Measurements from ENCODE around the gene VWF. TPM values are rescaled to one million over a fixed set of nuclear protein-coding genes. Genes with fewer than 3 reads are reported as not detected.

VWF gene
- total RNA-seq, 1 donor from 2014 or later: 0.05 TPM

DNA sequence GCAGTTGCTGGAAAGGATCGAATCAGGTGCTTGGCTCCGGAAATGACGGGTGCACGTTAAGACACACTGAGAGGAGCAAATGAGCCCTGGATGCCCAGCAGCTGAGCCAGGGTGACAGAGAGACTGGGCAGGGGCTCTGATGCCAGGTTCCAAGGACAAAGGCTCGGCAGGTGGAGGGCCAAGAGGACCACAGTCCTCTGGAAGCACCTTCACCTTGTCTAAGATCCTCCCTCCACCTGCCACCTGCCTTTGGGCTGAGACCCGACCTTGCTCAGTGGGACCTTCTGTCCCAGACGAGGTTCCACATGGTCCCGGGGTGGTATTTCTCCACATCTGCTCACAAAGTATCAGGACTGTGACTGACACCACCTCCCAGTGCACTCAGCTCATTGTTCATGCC, 180.4 kb downstream of the VWF start:
- Mint-ChIP-seq H3K4me3 (ENCODE audit: unreplicated experiment) (no peak overlapping the region), H3K27ac (ENCODE audit: unreplicated experiment) (no peak overlapping the region), H3K9me3 (ENCODE audit: low read depth) (peaks cover 11% of the 10 kb centered on the region), H3K4me1 (ENCODE audit: low read depth) (peaks cover 9% of the 10 kb centered on the region), H3K27me3 (ENCODE audit: low read depth) (peaks cover 24% of the 10 kb centered on the region), H3K36me3 (ENCODE audit: low read depth) (no peaks in the 10 kb centered on the region)
- TF ChIP-seq, protein P1, sequence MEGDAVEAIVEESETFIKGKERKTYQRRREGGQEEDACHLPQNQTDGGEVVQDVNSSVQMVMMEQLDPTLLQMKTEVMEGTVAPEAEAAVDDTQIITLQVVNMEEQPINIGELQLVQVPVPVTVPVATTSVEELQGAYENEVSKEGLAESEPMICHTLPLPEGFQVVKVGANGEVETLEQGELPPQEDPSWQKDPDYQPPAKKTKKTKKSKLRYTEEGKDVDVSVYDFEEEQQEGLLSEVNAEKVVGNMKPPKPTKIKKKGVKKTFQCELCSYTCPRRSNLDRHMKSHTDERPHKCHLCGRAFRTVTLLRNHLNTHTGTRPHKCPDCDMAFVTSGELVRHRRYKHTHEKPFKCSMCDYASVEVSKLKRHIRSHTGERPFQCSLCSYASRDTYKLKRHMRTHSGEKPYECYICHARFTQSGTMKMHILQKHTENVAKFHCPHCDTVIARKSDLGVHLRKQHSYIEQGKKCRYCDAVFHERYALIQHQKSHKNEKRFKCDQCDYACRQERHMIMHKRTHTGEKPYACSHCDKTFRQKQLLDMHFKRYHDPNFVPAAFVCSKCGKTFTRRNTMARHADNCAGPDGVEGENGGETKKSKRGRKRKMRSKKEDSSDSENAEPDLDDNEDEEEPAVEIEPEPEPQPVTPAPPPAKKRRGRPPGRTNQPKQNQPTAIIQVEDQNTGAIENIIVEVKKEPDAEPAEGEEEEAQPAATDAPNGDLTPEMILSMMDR (IDR thresholded peaks at IDR 0.05): no peak
- no peak for DNase-seq (ENCODE audit: low spot score)

- peaks cover 2% of the 10 kb centered on the region for H3K36me3 Mint-ChIP-seq (ENCODE audit: low read depth)
- H3K27ac Mint-ChIP-seq (ENCODE audit: unreplicated experiment): no peak overlapping the region
- H3K9me3 Mint-ChIP-seq (ENCODE audit: low read depth): peaks cover 11% of the 10 kb centered on the region
- TF ChIP-seq, protein P1 (IDR thresholded peaks at IDR 0.05): no peak
- DNase-seq (ENCODE audit: low spot score): no peak
- H3K4me3 Mint-ChIP-seq (ENCODE audit: unreplicated experiment): no peak overlapping the region
- H3K27me3 Mint-ChIP-seq (ENCODE audit: low read depth): peaks cover 28% of the 10 kb centered on the region
- H3K4me1 Mint-ChIP-seq (ENCODE audit: low read depth): peaks cover 9% of the 10 kb centered on the region
Observed at GRCh38 chr12:5941907-5942306, 182.6 kb downstream of the VWF start.

GRCh38 chr12:5927732-5928516, 196.5 kb downstream of the VWF start:
- H3K4me1 Mint-ChIP-seq (ENCODE audit: low read depth): no peaks in the 10 kb centered on the region
- H3K27me3 Mint-ChIP-seq (ENCODE audit: low read depth): peaks cover 13% of the 10 kb centered on the region
- H3K4me3 Mint-ChIP-seq (ENCODE audit: unreplicated experiment): no peak overlapping the region
- no peak for DNase-seq (ENCODE audit: low spot score)
- no peak overlapping the region for H3K27ac Mint-ChIP-seq (ENCODE audit: unreplicated experiment)
- H3K36me3 Mint-ChIP-seq (ENCODE audit: low read depth): no peaks in the 10 kb centered on the region
- H3K9me3 Mint-ChIP-seq (ENCODE audit: low read depth): peaks cover 2% of the 10 kb centered on the region
- TF ChIP-seq, protein P1 (IDR thresholded peaks at IDR 0.05): no peak

DNA sequence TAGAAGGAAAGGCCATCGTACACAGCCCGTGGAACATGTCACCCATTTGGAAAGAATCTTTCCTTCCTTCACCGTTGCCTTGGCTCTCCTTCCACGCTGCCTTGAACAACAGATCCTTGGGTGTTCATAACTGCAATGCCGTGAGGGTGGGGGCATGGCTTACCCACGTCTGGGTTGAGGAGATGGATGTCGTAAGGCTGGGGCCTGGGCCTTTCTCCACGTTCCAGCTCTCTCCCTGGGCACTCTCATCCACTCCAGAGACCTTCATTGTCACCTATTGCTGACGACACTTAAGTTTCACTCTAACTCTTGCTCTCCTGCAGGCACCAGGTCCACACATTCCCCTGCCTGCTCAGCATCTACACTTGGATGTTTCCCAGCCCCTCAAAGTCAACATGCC, 198.8 kb downstream of the VWF start:
- peaks cover 2% of the 10 kb centered on the region for H3K9me3 Mint-ChIP-seq (ENCODE audit: low read depth)
- TF ChIP-seq, protein P1 (IDR thresholded peaks at IDR 0.05): no peak

GRCh38 chr12:5924342-5924741, 200.1 kb downstream of the VWF start:
- Mint-ChIP-seq H3K9me3 (ENCODE audit: low read depth) (no peaks in the 10 kb centered on the region), H3K27ac (ENCODE audit: unreplicated experiment) (no peak overlapping the region), H3K27me3 (ENCODE audit: low read depth) (peaks cover 13% of the 10 kb centered on the region), H3K36me3 (ENCODE audit: low read depth) (no peaks in the 10 kb centered on the region), H3K4me3 (ENCODE audit: unreplicated experiment) (no peak overlapping the region), H3K4me1 (ENCODE audit: low read depth) (no peaks in the 10 kb centered on the region)
- TF ChIP-seq, protein P1 (IDR thresholded peaks at IDR 0.05): no peak
- DNase-seq (ENCODE audit: low spot score): no peak

More for the DNA sequence above, 198.8 kb downstream of the VWF start:
- H3K4me3 Mint-ChIP-seq (ENCODE audit: unreplicated experiment): no peak overlapping the region
- no peaks in the 10 kb centered on the region for H3K4me1 Mint-ChIP-seq (ENCODE audit: low read depth)
- H3K27me3 Mint-ChIP-seq (ENCODE audit: low read depth): peaks cover 13% of the 10 kb centered on the region
- H3K27ac Mint-ChIP-seq (ENCODE audit: unreplicated experiment): no peak overlapping the region
- no peak for DNase-seq (ENCODE audit: low spot score)
- no peaks in the 10 kb centered on the region for H3K36me3 Mint-ChIP-seq (ENCODE audit: low read depth)

All from chondrocyte (in vitro differentiated cells).